DND-41 (cell line): ENCODE data around the gene NAA15.
"Not testable (repeated sequence)": the region's sequence is repeated elsewhere in the genome, so short reads cannot be mapped to it uniquely, and the experiment has no call there.

Experiments
- ATAC-seq: fragments of 200-7000 bp; cut with Tn5 transposase; 3 replicates; pipeline ENCODE4 v1.9.1; 2021; ENCODE audit warnings: low read depth; ENCODE audit not compliant: insufficient read depth
- DNase-seq: peaks from one replicate; pipeline ENCODE4 v3.0.0-alpha.2; 2020
- H2AFZ ChIP-seq: 2 replicates; pipeline ENCODE4 v1.6.0; 2012; ENCODE audit warnings: low read depth, low read length
- H3K27ac ChIP-seq: 2 replicates; pipeline ENCODE4 v1.5.1; 2012; ENCODE audit warnings: low read length, inconsistent platforms
- H3K27me3 ChIP-seq: fragments of 200-600 bp; sonication (generic); 2 replicates; pipeline ENCODE4 v1.6.0; 2012; ENCODE audit warnings: low read length, mild to moderate bottlenecking, inconsistent platforms; ENCODE audit not compliant: insufficient read depth, poor library complexity
- H3K36me3 ChIP-seq: 2 replicates; pipeline ENCODE4 v1.5.1; 2012; ENCODE audit warnings: low read length, inconsistent platforms; ENCODE audit not compliant: insufficient read depth
- H3K4me1 ChIP-seq: 2 replicates; pipeline ENCODE4 v1.5.1; 2012; ENCODE audit warnings: mild to moderate bottlenecking, low read length; ENCODE audit not compliant: insufficient read depth
- H3K4me2 ChIP-seq: 2 replicates; pipeline ENCODE4 v1.6.0; 2012; ENCODE audit warnings: mild to moderate bottlenecking, moderate library complexity, low read length, inconsistent platforms; ENCODE audit not compliant: insufficient read depth
- H3K4me3 ChIP-seq, 2 experiments: fragments of 200-600 bp in 1 of 2; shearing (Covaris generic) in 1 of 2; 2 replicates each; pipeline ENCODE4 v1.5.1; 2012 to 2016; ENCODE audit warnings: inconsistent platforms in 2 of 2, low read length in 2 of 2, mild to moderate bottlenecking in 2 of 2, low read depth in 1 of 2, moderate library complexity in 1 of 2
- H3K79me2 ChIP-seq: 2 replicates; pipeline ENCODE4 v1.6.0; 2012; ENCODE audit warnings: low read length, inconsistent platforms; ENCODE audit not compliant: insufficient read depth
- H3K9ac ChIP-seq: 2 replicates; pipeline ENCODE4 v1.6.0; 2012; ENCODE audit warnings: low read depth, mild to moderate bottlenecking, inconsistent platforms, low read length, moderate library complexity
- H3K9me3 ChIP-seq: 2 replicates; pipeline ENCODE4 v1.5.1; 2012; ENCODE audit warnings: low read length, moderate library complexity, mild to moderate bottlenecking, inconsistent platforms; ENCODE audit not compliant: insufficient read depth, severe bottlenecking
- H4K20me1 ChIP-seq: 2 replicates; pipeline ENCODE4 v1.6.0; 2012; ENCODE audit warnings: low read length; ENCODE audit not compliant: insufficient read depth
- CTCF ChIP-seq: IDR thresholded peaks from 2 replicates; pipeline ENCODE4 v1.5.1; 2012; ENCODE audit warnings: borderline replicate concordance, low read length, moderate library complexity, mild to moderate bottlenecking; ENCODE audit not compliant: poor library complexity, severe bottlenecking; ENCODE audit errors: extremely low read depth
- EZH2 ChIP-seq: IDR thresholded peaks from 3 replicates; pipeline ENCODE4 v1.6.1; 2012; ENCODE audit warnings: borderline replicate concordance, low read depth, mild to moderate bottlenecking, moderate library complexity, low read length, inconsistent platforms; ENCODE audit not compliant: severe bottlenecking

The NAA15 gene

DNA sequence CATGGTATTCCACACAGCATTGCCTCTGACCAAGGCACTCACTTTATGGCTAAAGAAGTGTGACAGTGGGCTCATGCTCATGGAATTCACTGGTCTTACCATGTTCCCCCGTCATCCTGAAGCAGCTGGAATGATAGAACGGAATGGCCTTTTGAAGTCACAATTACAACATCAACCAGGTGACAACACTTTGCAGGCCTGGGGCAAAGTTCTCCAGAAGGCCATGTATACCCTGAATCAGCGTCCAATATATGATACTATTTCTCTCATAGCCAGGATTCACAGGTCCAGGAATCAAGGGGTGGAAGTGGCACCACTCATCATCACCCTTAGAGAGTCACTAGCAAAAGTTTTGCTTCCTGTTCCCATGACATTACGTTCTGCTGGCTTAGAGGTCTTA, 145.8 kb downstream of the NAA15 start:
- H3K9ac ChIP-seq, H3K79me2 ChIP-seq, DNase-seq, H3K4me3 ChIP-seq, ATAC-seq, H3K27ac ChIP-seq, H3K27me3 ChIP-seq, H3K9me3 ChIP-seq, H2AFZ ChIP-seq, H4K20me1 ChIP-seq, H3K36me3 ChIP-seq, H3K4me2 ChIP-seq, H3K4me1 ChIP-seq: not testable (repeated sequence)

- Histone ChIP-seq H3K9ac (no peak overlapping the region), H3K79me2 (peaks cover 23% of the 10 kb centered on the region), H3K4me2 (no peak overlapping the region), H3K27ac (no peak overlapping the region), H3K4me1 (peaks cover 33% of the 10 kb centered on the region), H3K36me3 (no peaks in the 10 kb centered on the region; the same call in 1 of the 2 replicates), H4K20me1 (no peaks in the 10 kb centered on the region), H2AFZ (no peak overlapping the region), H3K27me3 (no peaks in the 10 kb centered on the region), H3K4me3 (no peak overlapping the region), H3K9me3 (no peaks in the 10 kb centered on the region)
- DNase-seq, result no peak
- TF ChIP-seq CTCF, result no peak
- no peak for ATAC-seq
These were observed 149.3 kb downstream of the NAA15 start for GRCh38 chr4:139450586-139450985.

GRCh38 chr4:139451997-139452396, 150.7 kb downstream of the NAA15 start:
- Histone ChIP-seq H3K4me1 (peaks cover 46% of the 10 kb centered on the region), H2AFZ (no peak overlapping the region), H3K79me2 (peaks cover 31% of the 10 kb centered on the region), H3K9me3 (no peaks in the 10 kb centered on the region), H4K20me1 (no peaks in the 10 kb centered on the region), H3K36me3 (no peaks in the 10 kb centered on the region; the same call in 1 of the 2 replicates), H3K27me3 (no peaks in the 10 kb centered on the region), H3K4me2 (peak overlapping the region; percentile 87), H3K27ac (no peak overlapping the region), H3K4me3 (0 out of 4 replicates have a peak overlapping the region, but pooled peaks of 1 of the 2 experiments have one; percentile 88), H3K9ac (peak overlapping the region; percentile 81; the same call in 1 of the 2 replicates)
- ATAC-seq, result no peak
- TF ChIP-seq EZH2 (no peak), CTCF (no peak)
- DNase-seq, result no peak

- peaks cover 32% of the 10 kb centered on the region for H3K79me2 ChIP-seq
- H3K36me3 ChIP-seq, result no peaks in the 10 kb centered on the region; the same call in 1 of the 2 replicates
- TF ChIP-seq EZH2, result no peak
- TF ChIP-seq CTCF, result peak; percentile 55
- DNase-seq (peak; percentile 63), ATAC-seq (peak; percentile 37; the same call in 2 of the 3 replicates)
- peak overlapping the region; percentile 63 to 88 for H3K4me3 ChIP-seq
- peak overlapping the region; percentile 84 for H3K27ac ChIP-seq
- H3K9ac ChIP-seq, result peak overlapping the region; percentile 81
- H3K9me3 ChIP-seq, result no peaks in the 10 kb centered on the region
- no peaks in the 10 kb centered on the region for H3K27me3 ChIP-seq
- no peaks in the 10 kb centered on the region for H4K20me1 ChIP-seq
- H2AFZ ChIP-seq, result peak overlapping the region; percentile 96
- H3K4me2 ChIP-seq, result peak overlapping the region; percentile 87
- peaks cover 50% of the 10 kb centered on the region for H3K4me1 ChIP-seq
These were observed 151.7 kb downstream of the NAA15 start for GRCh38 chr4:139453041-139453370.
